Inflammatory macrophage treated with lipopolysaccharide for 1 hour (primary cell): ENCODE measurements around the gene ARHGEF7.
"Not testable (repeated sequence)": the region's sequence is repeated elsewhere in the genome, so short reads cannot be mapped to it uniquely, and the experiment has no call there.

Experiments used
- DNase-seq, 2 donors: peaks; one replicate each; pipeline ENCODE4 v3.0.0-alpha.2; 2020 to 2022

Gene ARHGEF7

DNA sequence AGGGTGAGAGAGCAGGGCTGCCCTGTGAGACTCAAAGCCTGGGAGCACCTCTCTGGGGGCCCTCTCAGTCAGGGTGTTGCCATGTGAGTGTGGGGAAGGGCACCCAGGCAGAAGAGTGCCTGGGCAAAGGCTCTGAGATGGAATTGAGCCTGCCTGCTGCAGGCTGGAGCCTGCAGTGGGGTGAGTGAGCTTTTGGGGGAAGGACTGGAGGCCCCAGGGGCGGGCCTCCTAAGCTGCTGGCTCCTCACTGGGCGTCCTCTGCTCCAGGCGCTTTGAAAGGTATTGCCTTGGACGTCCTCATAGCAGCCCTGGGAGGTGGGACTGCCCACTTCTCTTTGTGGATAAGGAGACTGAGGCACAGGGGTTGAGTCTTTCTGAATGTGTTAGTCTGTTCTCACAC lies 60.3 kb downstream of the ARHGEF7 start:
- no peak for DNase-seq

DNA sequence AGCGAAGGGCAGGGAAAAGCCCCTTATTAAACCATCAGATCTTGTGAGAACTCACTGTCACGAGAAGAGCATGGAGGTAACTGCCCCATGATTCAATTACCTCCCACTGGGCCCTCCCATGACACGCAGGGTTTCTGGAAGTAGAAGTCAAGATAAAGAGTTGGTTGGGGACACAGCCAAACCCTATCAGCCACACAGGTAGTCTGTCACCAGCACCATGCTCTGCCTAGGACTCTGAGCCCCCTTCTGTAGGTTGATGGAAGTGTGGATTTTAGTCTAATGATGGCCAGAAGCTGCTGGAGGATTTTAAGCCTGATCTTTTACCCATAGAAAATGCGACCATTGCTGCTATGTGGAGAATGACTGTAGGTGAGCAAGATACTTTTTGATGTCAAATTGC lies 60.8 kb downstream of the ARHGEF7 start:
- no peak for DNase-seq

DNA sequence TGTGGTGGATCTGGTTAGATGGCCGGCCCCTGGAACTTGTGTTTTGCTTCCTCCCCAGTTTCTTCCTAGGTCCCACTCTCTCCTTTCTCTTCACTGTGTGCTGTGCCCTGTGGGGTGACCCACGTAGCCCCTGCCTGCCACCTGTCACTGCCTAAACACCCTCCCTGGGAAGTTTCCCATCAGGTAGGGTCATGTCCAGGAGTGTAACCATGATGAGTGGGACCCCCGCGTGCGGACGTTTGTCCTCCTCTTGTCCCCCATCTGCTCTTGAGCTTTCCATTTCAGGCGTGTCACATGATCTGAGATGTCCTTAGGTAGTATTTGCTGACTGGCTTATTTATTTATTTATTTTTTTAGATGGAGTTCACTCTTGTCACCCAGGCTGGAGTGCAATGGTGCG lies 61.3 kb downstream of the ARHGEF7 start:
- DNase-seq: no peak

DNA sequence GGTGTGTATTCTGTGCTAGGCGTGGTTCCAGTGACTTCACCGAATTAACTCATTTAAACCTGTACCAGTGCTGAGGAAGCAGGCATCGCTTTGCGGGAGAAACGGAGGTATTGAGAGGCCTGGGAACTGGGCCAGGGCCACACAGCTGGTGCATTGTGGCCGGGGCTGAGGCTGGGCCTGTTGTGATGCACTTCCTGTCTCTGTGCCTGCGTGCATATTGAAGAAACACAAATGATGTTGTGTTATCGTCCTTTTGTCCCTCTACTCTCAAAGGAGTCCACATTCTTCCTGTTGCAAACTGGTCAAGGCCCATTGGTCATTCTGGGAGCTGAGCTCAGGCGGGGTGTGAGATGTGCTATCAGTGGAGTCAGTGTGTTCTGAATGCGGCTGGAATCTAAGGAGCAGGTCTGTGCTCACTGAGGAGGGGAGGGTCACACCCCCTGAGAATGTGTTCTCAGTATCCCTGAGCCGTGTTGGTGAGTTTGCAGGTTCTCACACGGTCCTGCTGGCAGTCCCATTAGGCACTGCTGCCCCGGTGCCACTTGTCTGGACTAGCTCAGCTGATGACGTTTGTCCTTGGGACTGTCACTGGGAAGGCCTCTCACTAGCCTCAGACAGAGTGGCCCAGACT lies 62.1 kb downstream of the ARHGEF7 start:
- DNase-seq: no peak

GRCh38 chr13:111177921-111178320 lies 62.8 kb downstream of the ARHGEF7 start:
- DNase-seq: peak; percentile 13 to 47

DNA sequence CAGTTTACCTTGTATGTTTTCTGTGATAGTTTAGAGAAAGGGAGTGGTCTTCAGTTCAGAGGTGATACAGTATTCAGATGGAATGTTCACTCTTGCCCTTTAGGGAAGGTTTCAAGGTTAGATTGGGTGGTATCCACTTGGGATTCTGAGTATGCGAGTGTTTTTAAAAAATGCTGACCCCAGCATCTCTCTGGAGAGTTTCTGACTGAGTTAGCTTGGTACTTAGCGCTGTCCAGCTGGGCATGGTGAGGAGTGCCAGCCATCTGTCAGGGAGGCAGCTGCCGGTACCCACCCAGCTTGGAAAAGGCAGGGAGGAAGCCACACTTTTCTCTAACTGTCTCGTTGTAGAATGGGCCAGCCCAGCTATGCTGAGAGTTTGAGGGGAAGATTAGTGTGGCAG lies 63.3 kb downstream of the ARHGEF7 start:
- DNase-seq: no peak

DNA sequence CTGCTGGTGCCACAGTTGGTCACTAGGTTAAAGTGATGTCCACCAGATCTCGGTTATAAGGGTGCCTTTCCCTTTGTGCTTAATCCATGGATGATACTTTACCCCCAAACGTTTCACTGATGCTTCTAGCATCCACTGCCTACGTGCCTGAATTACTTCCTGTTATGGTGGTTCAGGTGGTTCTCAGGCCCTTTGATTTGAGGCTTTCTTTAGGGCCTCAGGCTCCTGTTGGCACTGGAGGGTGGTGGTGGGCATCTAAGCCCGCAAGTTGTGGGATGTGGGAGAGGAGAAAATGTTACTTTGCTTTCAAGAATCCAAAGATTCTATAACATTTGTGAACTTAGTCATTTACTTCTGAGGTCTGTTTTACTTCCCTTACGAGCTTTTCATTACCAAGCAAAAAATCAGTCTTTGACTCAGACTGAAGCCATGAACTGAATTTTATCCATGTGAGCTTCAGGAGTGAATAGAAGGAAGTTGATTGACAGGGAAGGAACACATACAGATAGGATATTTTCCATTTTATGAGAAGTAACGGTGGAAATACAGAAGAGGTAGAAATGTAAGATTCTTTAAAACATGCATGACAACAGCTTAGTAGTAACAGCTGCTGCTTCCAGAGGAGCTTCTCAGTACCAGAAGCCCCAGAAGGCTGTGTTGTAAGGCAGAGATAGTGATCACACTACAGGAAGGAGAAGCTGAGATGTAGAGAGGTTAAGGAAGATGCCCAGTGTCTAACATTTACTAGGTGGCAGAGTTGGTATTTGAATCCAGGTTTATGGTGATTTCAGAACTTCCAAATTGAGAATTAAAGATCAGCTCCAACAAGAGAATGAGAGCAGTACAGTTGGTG lies 65.0 kb downstream of the ARHGEF7 start:
- no peak for DNase-seq

GRCh38 chr13:111181977-111182376 lies 66.9 kb downstream of the ARHGEF7 start:
- DNase-seq: no peak

- DNase-seq: no peak
Observed at GRCh38 chr13:111183087-111183645, 68.1 kb downstream of the ARHGEF7 start.

- no peak for DNase-seq
Observed at GRCh38 chr13:111183959-111184358, 68.8 kb downstream of the ARHGEF7 start.

GRCh38 chr13:111184458-111185401 lies 69.6 kb downstream of the ARHGEF7 start:
- DNase-seq: no peak

- no peak for DNase-seq
Observed at GRCh38 chr13:111186305-111186935, 71.3 kb downstream of the ARHGEF7 start.

DNA sequence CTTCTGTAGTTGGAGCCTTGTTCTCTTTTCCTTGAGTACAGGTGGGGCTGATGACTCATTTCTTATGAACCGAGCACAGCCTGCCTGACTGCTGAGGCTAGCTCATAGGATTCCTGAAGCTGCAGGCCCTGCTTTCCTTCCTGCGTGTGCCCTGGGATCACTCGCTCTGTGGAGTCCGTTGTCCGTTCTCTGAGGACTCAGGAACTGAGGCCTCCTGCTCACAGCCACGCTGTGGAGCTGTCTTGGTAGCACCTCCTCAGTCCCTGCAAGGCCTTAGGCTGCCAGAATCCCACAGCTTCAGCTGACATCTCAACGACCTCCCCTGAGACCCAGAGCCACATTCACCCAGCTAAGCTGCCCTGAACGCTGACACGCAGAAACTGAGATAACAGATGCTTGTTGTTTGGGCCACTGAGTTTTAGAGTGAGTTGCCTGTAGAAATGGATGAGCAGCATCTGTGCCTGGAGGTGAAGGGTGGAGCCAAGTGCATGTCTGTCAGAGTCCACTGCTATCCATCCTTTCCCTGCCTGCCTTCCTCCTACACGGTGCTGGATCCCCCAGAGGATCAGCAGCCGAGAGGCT lies 72.9 kb downstream of the ARHGEF7 start:
- no peak for DNase-seq

- DNase-seq: not testable (repeated sequence)
Observed at GRCh38 chr13:111189064-111189505, 74.0 kb downstream of the ARHGEF7 start.

GRCh38 chr13:111189516-111189915 lies 74.4 kb downstream of the ARHGEF7 start:
- not testable (repeated sequence) for DNase-seq

DNA sequence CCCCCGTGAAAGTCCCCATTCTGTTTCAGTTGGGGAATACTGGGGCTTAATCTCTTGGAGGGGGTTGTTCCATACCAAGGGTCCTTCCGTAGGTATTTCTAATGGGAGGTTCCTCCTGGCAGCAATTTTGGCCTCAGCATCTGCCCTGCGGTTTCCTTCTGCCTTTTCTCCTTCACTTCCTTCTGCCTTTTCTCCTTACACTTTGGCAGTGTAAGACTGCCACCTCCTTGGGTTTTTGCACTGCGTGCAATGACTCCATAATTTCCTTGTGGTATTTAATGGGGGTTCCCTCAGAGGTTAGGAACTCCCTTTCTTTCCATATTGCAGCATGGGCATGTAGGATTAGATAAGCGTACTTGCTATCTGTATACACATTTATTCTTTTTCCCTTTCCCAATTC lies 78.1 kb downstream of the ARHGEF7 start:
- DNase-seq: peak; percentile 18 to 40

- not testable (repeated sequence) for DNase-seq
Observed at GRCh38 chr13:111194651-111195050, 79.5 kb downstream of the ARHGEF7 start.

GRCh38 chr13:111198732-111199378 lies 83.7 kb downstream of the ARHGEF7 start:
- DNase-seq: not testable (repeated sequence)

DNA sequence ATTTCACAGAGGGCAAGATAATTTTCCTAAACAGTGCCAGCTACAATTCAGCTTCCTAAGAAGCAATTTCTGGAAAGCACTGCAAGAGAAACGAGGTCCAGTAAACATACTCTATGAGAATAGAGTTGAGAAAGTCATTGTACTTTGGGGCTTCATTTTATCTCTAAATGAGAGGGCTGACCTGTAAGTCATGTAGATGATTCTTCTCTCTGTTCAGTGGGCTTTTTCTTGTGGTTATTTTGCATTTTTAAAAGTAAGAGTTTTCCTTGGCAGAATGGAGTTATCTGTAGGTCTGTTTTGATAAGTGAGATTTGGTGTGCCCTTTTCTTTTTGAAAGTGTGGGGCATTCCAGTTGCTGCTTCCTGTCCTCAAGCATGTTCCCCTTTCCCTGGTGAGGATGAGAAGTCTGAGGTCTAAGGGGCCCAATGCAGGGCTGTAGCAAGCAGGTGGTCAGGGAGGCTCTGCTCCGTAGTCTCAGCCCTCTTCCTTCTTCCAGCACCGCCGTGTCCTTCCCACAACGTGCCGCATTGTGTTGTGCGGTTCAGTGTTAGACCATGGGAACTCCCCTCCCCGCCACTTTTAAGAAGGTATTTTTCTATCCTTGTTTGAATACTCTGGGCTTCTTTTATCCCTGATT lies 86.3 kb downstream of the ARHGEF7 start:
- no peak for DNase-seq

GRCh38 chr13:111202156-111202621 lies 87.1 kb downstream of the ARHGEF7 start:
- DNase-seq: no peak

- peak in 1 of 2 donors; percentile 22 for DNase-seq
Observed at GRCh38 chr13:111202745-111203144, 87.6 kb downstream of the ARHGEF7 start.
